Activated T-cell treated with anti-CD3 and anti-CD28 coated beads, Interleukin-2, amount 50 U/mL, for 72 hours (primary cell): ENCODE measurements around the gene IRF2BPL. TPM values are rescaled to one million over a fixed set of nuclear protein-coding genes. Genes with fewer than 3 reads are reported as not detected.
A peak's percentile ranks its signal among the peaks of the same experiment; 100 is the strongest.

Source experiments
- ATAC-seq, 2 donors: fragments of 150-1000 bp; cut with Tn5 transposase; replicated peaks in 1 of 2; 2 replicates each; pipeline ENCODE4 v1.10.0; 2021; ENCODE audit warnings: moderate library complexity in 2 of 2, mild to moderate bottlenecking in 1 of 2
- DNase-seq, 2 donors: peaks; one replicate each; pipeline ENCODE4 v3.0.0; 2021 to 2022; ENCODE audit warnings: mixed read lengths in 1 of 2
- H3K27ac Mint-ChIP-seq: one replicate; pipeline ENCODE4 v1.8.0; 2022; ENCODE audit warnings: mild to moderate bottlenecking, moderate library complexity, mixed read lengths
- H3K27me3 Mint-ChIP-seq: one replicate; pipeline ENCODE4 v1.8.0; 2022; ENCODE audit warnings: low read depth, mixed read lengths
- H3K36me3 Mint-ChIP-seq, 2 donors: one replicate each; pipeline ENCODE4 v1.8.0; 2022; ENCODE audit warnings: mixed read lengths in 2 of 2, mild to moderate bottlenecking in 1 of 2; ENCODE audit not compliant: insufficient read depth in 2 of 2
- H3K4me1 Mint-ChIP-seq: one replicate; pipeline ENCODE4 v1.8.0; 2022; ENCODE audit warnings: low read depth, mixed read lengths
- H3K4me3 Mint-ChIP-seq, 2 donors: one replicate each; pipeline ENCODE4 v1.8.0; 2022; ENCODE audit warnings: mild to moderate bottlenecking in 2 of 2, mixed read lengths in 2 of 2, moderate library complexity in 2 of 2
- H3K9me3 Mint-ChIP-seq, 2 donors: one replicate each; pipeline ENCODE4 v1.8.0; 2022; ENCODE audit warnings: mixed read lengths in 2 of 2
- total RNA-seq, 2 donors: library from RNA; stranded (reverse); gene quantifications; one replicate each; pipeline ENCODE4 v1.2.3, GENCODE V29; 2022

IRF2BPL gene
- total RNA-seq, 2 donors from 2014 or later: 55.6 to 58.0 TPM

- H3K36me3 Mint-ChIP-seq: peaks cover 0 to 4% of the 10 kb centered on the region in 2 donors
- DNase-seq (no peak), ATAC-seq (no peak)
- H3K27me3 Mint-ChIP-seq: no peaks in the 10 kb centered on the region
- H3K4me1 Mint-ChIP-seq: peaks cover 92% of the 10 kb centered on the region
- no peaks in the 10 kb centered on the region for H3K9me3 Mint-ChIP-seq
- peak overlapping the region; percentile 96 for H3K27ac Mint-ChIP-seq
- peak overlapping the region; percentile 86 to 94 for H3K4me3 Mint-ChIP-seq
Measured at GRCh38 chr14:77036484-77037214, 8.1 kb upstream of the IRF2BPL start.

DNA sequence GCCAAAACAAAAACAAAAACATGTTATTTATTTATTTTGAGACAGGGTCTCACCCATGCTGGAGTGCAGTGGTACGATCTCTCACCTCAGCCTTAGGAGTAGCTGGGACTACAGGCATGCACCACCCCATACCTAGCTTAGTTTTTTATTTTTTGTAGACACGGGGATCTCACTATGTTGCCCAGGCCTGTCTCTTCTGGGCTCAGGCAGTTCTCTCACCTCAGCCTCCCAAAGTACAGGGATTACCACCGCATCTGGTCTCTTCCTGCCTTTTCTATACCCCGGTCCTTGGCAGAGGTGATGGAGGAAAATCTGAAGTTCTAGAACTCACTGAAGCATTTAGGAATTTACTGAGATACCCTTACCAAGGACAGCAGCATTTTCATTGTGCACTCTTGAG lies 6.8 kb upstream of the IRF2BPL start:
- H3K27ac Mint-ChIP-seq: peak overlapping the region; percentile 17
- peak overlapping the region; percentile 31 to 35 for H3K4me3 Mint-ChIP-seq
- H3K4me1 Mint-ChIP-seq: peaks cover 88% of the 10 kb centered on the region
- ATAC-seq (no peak), DNase-seq (no peak)
- H3K9me3 Mint-ChIP-seq: no peaks in the 10 kb centered on the region
- H3K36me3 Mint-ChIP-seq: peaks cover 0 to 4% of the 10 kb centered on the region in 2 donors
- H3K27me3 Mint-ChIP-seq: no peaks in the 10 kb centered on the region

GRCh38 chr14:77033622-77034589 lies 5.4 kb upstream of the IRF2BPL start:
- Mint-ChIP-seq H3K4me3 (peak overlapping the region; percentile 95 to 98), H3K4me1 (peaks cover 86% of the 10 kb centered on the region), H3K27ac (peak overlapping the region; percentile 95), H3K36me3 (peaks cover 0 to 4% of the 10 kb centered on the region in 2 donors), H3K27me3 (no peaks in the 10 kb centered on the region), H3K9me3 (no peaks in the 10 kb centered on the region)
- peak; percentile 89 to 93 for DNase-seq
- peak; percentile 72 to 81 for ATAC-seq

- H3K27ac Mint-ChIP-seq: peak overlapping the region; percentile 95
- H3K4me1 Mint-ChIP-seq: peaks cover 82% of the 10 kb centered on the region
- DNase-seq (peak; percentile 81 to 82), ATAC-seq (peak; percentile 63 to 71)
- H3K4me3 Mint-ChIP-seq: peak overlapping the region; percentile 95 to 98
- no peaks in the 10 kb centered on the region for H3K9me3 Mint-ChIP-seq
- no peaks in the 10 kb centered on the region for H3K27me3 Mint-ChIP-seq
- peaks cover 3 to 8% of the 10 kb centered on the region in 2 donors for H3K36me3 Mint-ChIP-seq
Measured at GRCh38 chr14:77032844-77033621, 4.5 kb upstream of the IRF2BPL start.

DNA sequence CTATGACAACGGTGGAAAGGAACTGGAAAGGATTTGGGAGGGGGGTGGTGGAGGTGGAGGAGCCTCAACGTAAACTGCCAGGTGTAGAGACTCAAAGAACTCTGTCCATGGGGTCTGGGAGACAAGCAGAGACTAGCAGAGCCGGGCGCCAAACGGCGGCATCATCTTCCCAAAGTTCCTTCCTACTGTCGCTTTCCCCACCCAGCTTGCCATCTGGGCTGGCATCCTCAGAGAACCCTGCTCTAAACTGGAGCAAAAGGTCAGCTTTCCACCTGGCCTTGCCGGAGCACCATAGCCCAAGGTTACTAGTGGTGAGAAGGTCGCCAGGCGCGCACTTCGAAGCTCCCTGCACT lies 4.0 kb upstream of the IRF2BPL start:
- DNase-seq (no peak), ATAC-seq (no peak)
- Mint-ChIP-seq H3K27ac (peak overlapping the region; percentile 95), H3K4me1 (peaks cover 76% of the 10 kb centered on the region), H3K9me3 (no peaks in the 10 kb centered on the region), H3K36me3 (peaks cover 3 to 8% of the 10 kb centered on the region in 2 donors), H3K4me3 (peak overlapping the region; percentile 95 to 98), H3K27me3 (no peaks in the 10 kb centered on the region)

DNA sequence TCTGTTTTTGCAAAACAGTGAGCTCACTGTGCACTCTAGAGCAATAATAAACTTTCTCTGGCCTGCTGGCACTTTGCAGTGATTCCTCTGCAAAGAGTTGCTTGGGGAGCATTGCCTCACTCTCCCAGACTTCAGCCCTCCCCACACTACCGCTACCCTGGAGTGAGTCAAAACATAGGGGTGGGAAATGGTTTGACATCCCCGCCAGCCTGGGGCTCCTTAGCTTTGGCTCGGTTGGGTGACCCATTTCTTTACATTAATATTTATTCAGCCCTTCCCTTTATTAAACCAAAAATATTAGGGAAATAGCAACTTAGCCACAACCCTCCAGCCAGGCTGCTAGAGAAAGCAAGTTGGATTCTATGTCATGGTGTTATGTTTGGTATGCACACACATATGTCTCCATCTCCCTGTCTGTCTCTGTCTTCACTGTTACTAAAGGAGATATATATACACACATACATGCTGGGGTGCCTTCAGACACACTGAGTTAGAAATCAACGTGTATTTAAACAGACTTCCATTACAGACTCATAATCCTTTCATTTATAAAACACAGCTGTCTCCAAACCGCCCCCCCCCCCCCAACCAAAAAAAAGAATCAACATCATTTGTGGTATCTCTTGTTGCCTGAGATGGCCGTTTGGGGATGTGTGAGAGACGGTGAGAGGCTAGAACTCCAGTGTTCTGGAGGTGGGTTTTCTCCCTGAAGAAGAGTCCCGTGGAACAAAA lies 3.4 kb upstream of the IRF2BPL start:
- DNase-seq (no peak), ATAC-seq (no peak)
- Mint-ChIP-seq H3K27ac (peak overlapping the region; percentile 95), H3K4me1 (peaks cover 71% of the 10 kb centered on the region), H3K4me3 (peak overlapping the region; percentile 95 to 98), H3K27me3 (no peaks in the 10 kb centered on the region), H3K36me3 (peaks cover 3 to 8% of the 10 kb centered on the region in 2 donors), H3K9me3 (no peaks in the 10 kb centered on the region)

DNA sequence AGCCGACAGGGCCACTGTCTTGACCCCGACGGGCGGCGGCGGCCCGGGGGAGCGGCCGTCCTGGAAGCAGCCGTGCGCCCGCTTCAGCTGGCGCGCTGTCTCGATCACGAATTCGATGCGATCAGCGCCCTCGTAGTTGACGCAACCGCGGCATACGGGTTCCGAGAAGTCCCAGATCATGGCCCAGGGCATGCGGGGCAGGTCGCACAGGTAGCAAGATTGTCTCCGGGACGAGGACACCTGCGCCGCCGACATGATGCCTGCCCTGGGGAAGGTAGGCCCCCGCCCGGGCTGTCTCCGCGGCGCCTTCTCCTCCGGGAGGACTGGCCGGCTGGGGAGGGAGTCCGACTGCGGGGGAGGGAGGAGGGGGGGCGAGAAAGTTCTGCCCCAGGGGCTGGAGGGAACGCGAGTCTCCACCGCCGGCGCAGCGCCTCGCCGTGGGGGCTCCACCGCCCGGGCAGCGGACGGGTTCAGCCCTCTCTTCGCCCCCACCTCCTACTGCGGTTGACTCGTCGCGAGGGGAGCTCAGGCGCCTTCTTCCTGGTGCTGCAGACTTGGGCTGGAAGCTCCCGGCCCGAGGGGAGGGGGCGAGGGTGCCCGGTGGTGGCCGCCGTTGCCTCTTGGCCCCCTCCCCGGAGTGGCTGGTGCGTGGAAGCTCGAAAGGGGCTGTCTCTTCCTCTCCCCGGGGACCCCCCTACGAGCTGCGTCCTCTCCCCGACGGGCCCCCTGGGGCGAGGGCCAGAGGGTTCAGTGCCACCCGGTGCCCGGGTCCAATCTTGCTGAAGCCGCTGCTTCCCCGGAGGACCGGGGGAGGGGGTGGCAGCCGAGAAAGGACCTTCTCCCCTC lies 747 bp downstream of the IRF2BPL start:
- H3K27me3 Mint-ChIP-seq: no peaks in the 10 kb centered on the region
- peak; percentile 35 to 45 for ATAC-seq
- peaks cover 11 to 15% of the 10 kb centered on the region in 2 donors for H3K36me3 Mint-ChIP-seq
- H3K27ac Mint-ChIP-seq: no peak overlapping the region
- peaks cover 59% of the 10 kb centered on the region for H3K4me1 Mint-ChIP-seq
- H3K4me3 Mint-ChIP-seq: peak overlapping the region; percentile 97 to 99
- H3K9me3 Mint-ChIP-seq: no peaks in the 10 kb centered on the region
- DNase-seq: peak; percentile 73 to 78

GRCh38 chr14:77026930-77027537 lies 1.5 kb downstream of the IRF2BPL start:
- Mint-ChIP-seq H3K27ac (no peak overlapping the region), H3K4me3 (peak overlapping the region; percentile 97 to 99), H3K4me1 (peaks cover 59% of the 10 kb centered on the region), H3K9me3 (no peaks in the 10 kb centered on the region), H3K27me3 (no peaks in the 10 kb centered on the region), H3K36me3 (peaks cover 11 to 14% of the 10 kb centered on the region in 2 donors)
- DNase-seq (peak; percentile 65), ATAC-seq (peak; percentile 16 to 24)

DNA sequence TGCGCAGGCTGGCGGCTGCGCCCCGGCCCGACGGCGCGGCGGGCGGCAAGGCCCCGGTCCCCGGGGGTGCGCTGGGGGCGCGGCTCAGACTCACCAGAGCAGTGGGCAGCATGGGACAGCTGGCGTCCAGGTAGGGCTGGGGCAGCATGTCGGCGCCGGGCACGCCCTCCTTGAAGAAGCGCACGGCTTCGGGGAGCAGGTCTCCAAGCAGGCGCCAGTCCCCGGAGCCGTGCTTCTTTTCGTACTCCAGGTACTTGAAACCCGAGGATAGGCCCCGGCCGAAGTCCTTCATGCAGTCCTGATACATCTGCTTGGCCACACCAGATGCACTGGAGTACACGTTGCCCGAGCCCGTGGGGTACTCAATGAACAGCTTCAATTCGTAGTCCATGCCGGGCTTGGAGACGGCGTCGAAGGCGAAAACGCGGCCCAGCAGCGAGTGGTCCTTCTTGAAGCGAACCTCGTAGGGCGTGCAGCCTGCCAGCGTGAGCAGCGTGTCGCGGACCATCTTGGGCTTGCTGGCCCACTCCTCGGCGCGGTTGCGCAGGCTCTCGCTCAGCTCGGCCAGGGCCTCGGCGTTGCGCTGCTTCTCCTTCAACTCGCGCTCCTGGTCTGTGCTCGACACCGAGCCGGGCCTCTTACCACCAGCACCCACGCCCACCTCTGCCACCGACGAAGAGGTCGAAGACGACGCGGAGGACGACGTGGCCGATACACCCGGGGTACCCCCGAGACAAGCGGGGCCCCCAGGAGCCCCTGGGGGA lies 2.2 kb downstream of the IRF2BPL start:
- peak overlapping the region; percentile 57 for H3K27ac Mint-ChIP-seq
- no peak for DNase-seq
- H3K36me3 Mint-ChIP-seq: peaks cover 11 to 12% of the 10 kb centered on the region in 2 donors
- peaks cover 59% of the 10 kb centered on the region for H3K4me1 Mint-ChIP-seq
- H3K4me3 Mint-ChIP-seq: peak overlapping the region; percentile 84 to 87
- ATAC-seq: no peak
- no peaks in the 10 kb centered on the region for H3K9me3 Mint-ChIP-seq
- H3K27me3 Mint-ChIP-seq: no peaks in the 10 kb centered on the region

DNA sequence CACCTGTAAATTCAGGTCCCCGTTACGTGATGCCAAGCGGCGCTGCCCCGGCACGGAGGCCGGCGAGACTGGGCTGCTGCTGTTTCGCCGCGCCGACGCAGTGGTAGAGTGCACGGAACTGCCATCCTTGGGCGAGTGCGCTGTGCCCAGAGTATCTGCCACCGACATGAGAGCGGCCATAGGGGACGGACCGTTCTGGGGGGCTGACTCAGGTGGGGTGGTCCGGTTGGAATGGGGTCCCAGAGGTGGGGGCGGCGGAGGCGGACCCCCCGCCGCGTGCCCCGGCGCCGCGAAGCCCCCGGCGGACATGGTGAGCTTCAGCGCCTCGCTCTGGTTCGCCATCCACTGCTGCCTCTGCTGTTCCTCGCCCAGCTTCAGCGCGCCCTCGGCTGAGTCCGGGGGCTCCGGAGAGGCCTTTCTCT lies 2.8 kb downstream of the IRF2BPL start:
- no peak for ATAC-seq
- no peak overlapping the region for H3K27ac Mint-ChIP-seq
- peak overlapping the region; percentile 84 to 93 for H3K4me3 Mint-ChIP-seq
- H3K9me3 Mint-ChIP-seq: no peaks in the 10 kb centered on the region
- H3K4me1 Mint-ChIP-seq: peaks cover 56% of the 10 kb centered on the region
- no peaks in the 10 kb centered on the region for H3K27me3 Mint-ChIP-seq
- H3K36me3 Mint-ChIP-seq: peaks cover 11 to 12% of the 10 kb centered on the region in 2 donors
- no peak for DNase-seq
